ENCODE results near the gene CSF3.

Gene CSF3

DNA sequence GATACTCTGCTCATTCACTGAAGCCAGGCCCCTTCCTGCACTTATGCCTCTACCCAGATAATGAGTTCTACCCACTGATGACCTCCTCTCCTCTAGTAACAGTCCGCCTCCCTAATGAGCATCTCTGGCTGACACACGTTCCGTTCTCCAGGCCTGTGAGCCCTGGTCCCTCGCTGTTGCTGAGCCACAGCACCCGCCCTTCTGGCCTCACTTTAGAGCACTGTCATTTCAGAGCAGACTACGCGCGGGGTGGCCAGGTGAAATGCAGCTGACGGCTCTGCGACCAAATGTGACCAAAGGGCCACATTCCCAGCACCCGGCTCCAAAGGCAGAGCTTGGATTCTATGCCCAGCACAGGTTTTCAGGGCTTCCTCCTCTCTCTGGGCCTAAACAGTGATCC lies 20.8 kb upstream of the CSF3 start:
- Histone ChIP-seq H4K8ac (ENCODE audit: low read depth, low read length) (no peak overlapping the region), H3K36me3 (ENCODE audit: control insufficient read depth, insufficient read depth, low read length) (peaks cover 24% of the 10 kb centered on the region), H3K4me3 (ENCODE audit: low read length) (no peak overlapping the region), H2AK5ac (ENCODE audit: low read length) (no peak overlapping the region), H3K27ac (ENCODE audit: low read depth, low read length) (no peak overlapping the region), H2BK5ac (ENCODE audit: low read length) (no peak overlapping the region), H3K4ac (ENCODE audit: low read depth, low read length) (no peak overlapping the region), H4K5ac (ENCODE audit: low read length) (no peak overlapping the region), H3K4me1 (ENCODE audit: control insufficient read depth, low read depth, low read length) (no peaks in the 10 kb centered on the region), H3K27me3 (ENCODE audit: insufficient read depth, low read length, poor library complexity) (no peaks in the 10 kb centered on the region), H3K18ac (ENCODE audit: low read length) (no peak overlapping the region), H3K56ac (ENCODE audit: low read length) (no peak overlapping the region), H2BK120ac (ENCODE audit: low read depth, low read length) (no peak overlapping the region), H3K79me1 (ENCODE audit: low read length) (no peaks in the 10 kb centered on the region), H3K4me2 (ENCODE audit: low read length) (no peak overlapping the region), H3K79me2 (ENCODE audit: control insufficient read depth, insufficient read depth, low read length) (no peaks in the 10 kb centered on the region), H2BK15ac (replicated peaks; ENCODE audit: low read depth) (no peak overlapping the region), H3K9ac (ENCODE audit: low read length) (no peak overlapping the region), H3K23ac (ENCODE audit: low read length) (no peak overlapping the region)
- no peak for DNase-seq
- no CpG with 5 or more reads among the region's 11 CpGs for WGBS (ENCODE audit: extremely low coverage, insufficient coverage, low lambda C conversion rate)

DNA sequence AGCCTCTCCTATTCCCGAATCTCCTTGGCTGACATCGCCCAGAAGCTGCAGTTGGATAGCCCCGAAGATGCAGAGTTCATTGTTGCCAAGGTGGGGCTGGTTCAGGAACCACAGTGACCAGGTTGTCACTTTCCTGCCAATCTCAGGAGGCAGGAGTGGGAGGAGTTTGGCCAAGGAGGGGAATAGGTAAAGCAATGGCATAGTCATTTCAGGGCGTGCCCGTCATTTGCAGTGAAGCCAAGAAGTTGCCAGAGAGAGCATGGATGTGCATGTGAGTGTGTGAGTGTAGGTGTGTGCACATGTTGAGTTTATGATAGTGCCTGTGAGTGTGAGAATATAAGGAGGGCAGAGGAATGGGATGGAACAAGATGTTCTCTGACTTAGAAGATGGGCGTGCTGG lies 19.8 kb upstream of the CSF3 start:
- Histone ChIP-seq H2BK120ac (ENCODE audit: low read depth, low read length) (no peak overlapping the region), H3K18ac (ENCODE audit: low read length) (no peak overlapping the region), H2BK15ac (replicated peaks; ENCODE audit: low read depth) (no peak overlapping the region), H3K27ac (ENCODE audit: low read depth, low read length) (no peak overlapping the region), H3K4ac (ENCODE audit: low read depth, low read length) (no peak overlapping the region), H3K9ac (ENCODE audit: low read length) (no peak overlapping the region), H2AK5ac (ENCODE audit: low read length) (no peak overlapping the region), H3K36me3 (ENCODE audit: control insufficient read depth, insufficient read depth, low read length) (peaks cover 19% of the 10 kb centered on the region), H4K8ac (ENCODE audit: low read depth, low read length) (no peak overlapping the region), H2BK5ac (ENCODE audit: low read length) (no peak overlapping the region), H3K27me3 (ENCODE audit: insufficient read depth, low read length, poor library complexity) (no peaks in the 10 kb centered on the region), H3K4me3 (ENCODE audit: low read length) (no peak overlapping the region), H4K5ac (ENCODE audit: low read length) (no peak overlapping the region), H3K79me1 (ENCODE audit: low read length) (no peaks in the 10 kb centered on the region), H3K4me2 (ENCODE audit: low read length) (no peak overlapping the region), H3K4me1 (ENCODE audit: control insufficient read depth, low read depth, low read length) (no peaks in the 10 kb centered on the region), H3K23ac (ENCODE audit: low read length) (no peak overlapping the region), H3K79me2 (ENCODE audit: control insufficient read depth, insufficient read depth, low read length) (no peaks in the 10 kb centered on the region), H3K56ac (ENCODE audit: low read length) (no peak overlapping the region)
- WGBS (ENCODE audit: extremely low coverage, insufficient coverage, low lambda C conversion rate): no CpG with 5 or more reads among the region's 6 CpGs
- no peak for DNase-seq

DNA sequence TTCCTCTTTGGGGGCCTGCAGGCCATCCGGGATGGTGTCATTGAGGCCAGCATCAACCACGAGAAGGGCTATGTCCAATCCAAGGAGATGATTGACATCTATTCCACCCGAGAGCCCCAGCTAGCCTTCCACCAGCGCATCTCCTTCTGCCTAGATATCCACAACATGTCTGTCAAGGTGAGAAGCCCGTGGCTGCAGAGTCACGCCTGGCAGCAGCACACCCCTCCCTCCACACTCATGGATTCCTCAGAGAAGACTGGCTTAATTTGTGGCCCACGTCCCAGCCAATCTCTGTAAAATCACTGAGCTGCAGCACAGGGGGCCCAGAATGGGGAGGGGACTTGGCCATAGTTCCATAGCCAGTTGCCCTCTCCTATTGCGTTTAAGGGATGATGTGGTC lies 19.1 kb upstream of the CSF3 start:
- Histone ChIP-seq H4K8ac (ENCODE audit: low read depth, low read length) (no peak overlapping the region), H3K56ac (ENCODE audit: low read length) (no peak overlapping the region), H3K4me3 (ENCODE audit: low read length) (no peak overlapping the region), H3K18ac (ENCODE audit: low read length) (no peak overlapping the region), H3K79me2 (ENCODE audit: control insufficient read depth, insufficient read depth, low read length) (no peaks in the 10 kb centered on the region), H3K4me2 (ENCODE audit: low read length) (no peak overlapping the region), H3K36me3 (ENCODE audit: control insufficient read depth, insufficient read depth, low read length) (peaks cover 16% of the 10 kb centered on the region), H2BK5ac (ENCODE audit: low read length) (no peak overlapping the region), H4K5ac (ENCODE audit: low read length) (no peak overlapping the region), H3K4me1 (ENCODE audit: control insufficient read depth, low read depth, low read length) (no peaks in the 10 kb centered on the region), H2BK15ac (replicated peaks; ENCODE audit: low read depth) (no peak overlapping the region), H2BK120ac (ENCODE audit: low read depth, low read length) (no peak overlapping the region), H3K9ac (ENCODE audit: low read length) (no peak overlapping the region), H3K27me3 (ENCODE audit: insufficient read depth, low read length, poor library complexity) (no peaks in the 10 kb centered on the region), H3K27ac (ENCODE audit: low read depth, low read length) (no peak overlapping the region), H3K79me1 (ENCODE audit: low read length) (no peaks in the 10 kb centered on the region), H3K23ac (ENCODE audit: low read length) (no peak overlapping the region), H2AK5ac (ENCODE audit: low read length) (no peak overlapping the region), H3K4ac (ENCODE audit: low read depth, low read length) (no peak overlapping the region)
- DNase-seq: no peak
- WGBS (ENCODE audit: extremely low coverage, insufficient coverage, low lambda C conversion rate): no CpG with 5 or more reads among the region's 8 CpGs

DNA sequence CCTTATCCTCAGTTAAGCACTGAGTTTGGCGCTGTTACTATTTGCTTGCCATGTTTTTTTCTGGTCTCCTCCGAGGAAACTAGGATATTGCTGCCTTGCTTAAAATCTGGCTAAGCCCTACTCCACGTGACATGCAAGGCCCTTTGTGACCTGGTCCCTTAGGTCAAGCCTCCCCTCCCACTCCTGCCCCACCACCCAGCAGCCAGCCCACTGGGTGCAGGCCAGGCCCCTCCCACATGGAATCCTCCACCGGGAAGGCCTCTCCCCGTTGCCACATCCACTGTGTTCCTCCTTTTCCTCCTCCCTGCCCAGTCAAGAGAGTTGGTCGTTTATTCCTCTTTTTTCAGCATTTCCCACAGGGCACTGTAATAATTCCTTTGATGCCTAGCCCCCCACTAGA lies 18.4 kb upstream of the CSF3 start:
- H3K4me3 ChIP-seq (ENCODE audit: low read length): no peak overlapping the region
- no peak overlapping the region for H2BK120ac ChIP-seq (ENCODE audit: low read depth, low read length)
- no peak overlapping the region for H2AK5ac ChIP-seq (ENCODE audit: low read length)
- H3K4me2 ChIP-seq (ENCODE audit: low read length): no peak overlapping the region
- H3K4me1 ChIP-seq (ENCODE audit: control insufficient read depth, low read depth, low read length): no peaks in the 10 kb centered on the region
- H3K9ac ChIP-seq (ENCODE audit: low read length): no peak overlapping the region
- H3K18ac ChIP-seq (ENCODE audit: low read length): no peak overlapping the region
- DNase-seq: no peak
- H3K79me2 ChIP-seq (ENCODE audit: control insufficient read depth, insufficient read depth, low read length): no peaks in the 10 kb centered on the region
- H2BK15ac ChIP-seq (replicated peaks; ENCODE audit: low read depth): no peak overlapping the region
- H3K27ac ChIP-seq (ENCODE audit: low read depth, low read length): no peak overlapping the region
- no peaks in the 10 kb centered on the region for H3K79me1 ChIP-seq (ENCODE audit: low read length)
- no peaks in the 10 kb centered on the region for H3K27me3 ChIP-seq (ENCODE audit: insufficient read depth, low read length, poor library complexity)
- no peak overlapping the region for H3K23ac ChIP-seq (ENCODE audit: low read length)
- H4K8ac ChIP-seq (ENCODE audit: low read depth, low read length): no peak overlapping the region
- H3K56ac ChIP-seq (ENCODE audit: low read length): no peak overlapping the region
- no peak overlapping the region for H3K4ac ChIP-seq (ENCODE audit: low read depth, low read length)
- H4K5ac ChIP-seq (ENCODE audit: low read length): no peak overlapping the region
- WGBS (ENCODE audit: extremely low coverage, insufficient coverage, low lambda C conversion rate): no CpG with 5 or more reads among the region's 6 CpGs
- no peak overlapping the region for H2BK5ac ChIP-seq (ENCODE audit: low read length)
- peaks cover 12% of the 10 kb centered on the region for H3K36me3 ChIP-seq (ENCODE audit: control insufficient read depth, insufficient read depth, low read length)

DNA sequence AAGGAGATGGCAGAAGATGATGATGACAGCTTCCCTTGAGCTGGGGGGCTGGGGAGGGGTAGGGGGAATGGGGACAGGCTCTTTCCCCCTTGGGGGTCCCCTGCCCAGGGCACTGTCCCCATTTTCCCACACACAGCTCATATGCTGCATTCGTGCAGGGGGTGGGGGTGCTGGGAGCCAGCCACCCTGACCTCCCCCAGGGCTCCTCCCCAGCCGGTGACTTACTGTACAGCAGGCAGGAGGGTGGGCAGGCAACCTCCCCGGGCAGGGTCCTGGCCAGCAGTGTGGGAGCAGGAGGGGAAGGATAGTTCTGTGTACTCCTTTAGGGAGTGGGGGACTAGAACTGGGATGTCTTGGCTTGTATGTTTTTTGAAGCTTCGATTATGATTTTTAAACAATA lies 17.7 kb upstream of the CSF3 start:
- H3K4me2 ChIP-seq (ENCODE audit: low read length): no peak overlapping the region
- no peaks in the 10 kb centered on the region for H3K79me1 ChIP-seq (ENCODE audit: low read length)
- H3K4ac ChIP-seq (ENCODE audit: low read depth, low read length): no peak overlapping the region
- H2AK5ac ChIP-seq (ENCODE audit: low read length): no peak overlapping the region
- no CpG with 5 or more reads among the region's 4 CpGs for WGBS (ENCODE audit: extremely low coverage, insufficient coverage, low lambda C conversion rate)
- H4K8ac ChIP-seq (ENCODE audit: low read depth, low read length): no peak overlapping the region
- H3K9ac ChIP-seq (ENCODE audit: low read length): no peak overlapping the region
- H3K4me1 ChIP-seq (ENCODE audit: control insufficient read depth, low read depth, low read length): no peaks in the 10 kb centered on the region
- no peak overlapping the region for H3K4me3 ChIP-seq (ENCODE audit: low read length)
- H2BK120ac ChIP-seq (ENCODE audit: low read depth, low read length): no peak overlapping the region
- peaks cover 12% of the 10 kb centered on the region for H3K36me3 ChIP-seq (ENCODE audit: control insufficient read depth, insufficient read depth, low read length)
- H2BK15ac ChIP-seq (replicated peaks; ENCODE audit: low read depth): no peak overlapping the region
- no peaks in the 10 kb centered on the region for H3K79me2 ChIP-seq (ENCODE audit: control insufficient read depth, insufficient read depth, low read length)
- H3K27ac ChIP-seq (ENCODE audit: low read depth, low read length): no peak overlapping the region
- no peak overlapping the region for H3K23ac ChIP-seq (ENCODE audit: low read length)
- no peak overlapping the region for H2BK5ac ChIP-seq (ENCODE audit: low read length)
- H3K27me3 ChIP-seq (ENCODE audit: insufficient read depth, low read length, poor library complexity): no peaks in the 10 kb centered on the region
- no peak overlapping the region for H4K5ac ChIP-seq (ENCODE audit: low read length)
- no peak for DNase-seq
- H3K56ac ChIP-seq (ENCODE audit: low read length): no peak overlapping the region
- no peak overlapping the region for H3K18ac ChIP-seq (ENCODE audit: low read length)

DNA sequence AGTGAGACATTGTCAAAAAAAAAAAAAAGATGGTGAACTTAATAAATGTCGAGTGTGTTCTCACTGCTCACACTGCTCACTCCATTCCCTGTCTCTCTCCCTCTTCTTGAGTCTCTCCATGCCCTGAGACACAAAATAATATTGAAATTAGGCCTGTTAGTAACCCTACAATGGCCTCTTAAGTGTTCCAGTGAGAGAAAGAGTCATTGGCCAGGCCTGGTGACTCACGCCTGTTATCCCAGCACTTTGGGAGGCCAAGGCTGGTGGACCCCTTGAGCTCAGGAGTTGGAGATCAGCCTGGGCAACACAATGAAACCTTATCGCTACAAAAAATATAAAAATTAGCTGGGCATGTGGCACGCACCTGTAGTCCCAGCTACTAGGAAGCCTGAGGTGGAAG lies 16.2 kb upstream of the CSF3 start:
- Histone ChIP-seq H3K18ac (ENCODE audit: low read length) (no peak overlapping the region), H4K8ac (ENCODE audit: low read depth, low read length) (no peak overlapping the region), H3K27ac (ENCODE audit: low read depth, low read length) (no peak overlapping the region), H2AK5ac (ENCODE audit: low read length) (no peak overlapping the region), H2BK120ac (ENCODE audit: low read depth, low read length) (no peak overlapping the region), H3K56ac (ENCODE audit: low read length) (no peak overlapping the region), H2BK15ac (replicated peaks; ENCODE audit: low read depth) (no peak overlapping the region), H3K4me2 (ENCODE audit: low read length) (no peak overlapping the region), H2BK5ac (ENCODE audit: low read length) (no peak overlapping the region), H3K27me3 (ENCODE audit: insufficient read depth, low read length, poor library complexity) (no peaks in the 10 kb centered on the region), H3K4me3 (ENCODE audit: low read length) (no peak overlapping the region), H3K4me1 (ENCODE audit: control insufficient read depth, low read depth, low read length) (no peaks in the 10 kb centered on the region), H3K79me2 (ENCODE audit: control insufficient read depth, insufficient read depth, low read length) (no peaks in the 10 kb centered on the region), H3K79me1 (ENCODE audit: low read length) (no peaks in the 10 kb centered on the region), H3K9ac (ENCODE audit: low read length) (no peak overlapping the region), H3K23ac (ENCODE audit: low read length) (no peak overlapping the region), H4K5ac (ENCODE audit: low read length) (no peak overlapping the region), H3K4ac (ENCODE audit: low read depth, low read length) (no peak overlapping the region), H3K36me3 (ENCODE audit: control insufficient read depth, insufficient read depth, low read length) (peaks cover 6% of the 10 kb centered on the region)
- no CpG with 5 or more reads among the region's 4 CpGs for WGBS (ENCODE audit: extremely low coverage, insufficient coverage, low lambda C conversion rate)
- DNase-seq: no peak

Data from mesendoderm (in vitro differentiated cells).